ENCODE data around the gene RAN. TPM values are rescaled to one million over a fixed set of nuclear protein-coding genes. Genes with fewer than 3 reads are reported as not detected.

Gene RAN
- total and polyA plus RNA-seq, 9 of the 15 experiments (the other 6 are each of a cell fraction or from before 2014, with no cell fraction given) = 1,687 to 3,820 (median 2,300) TPM

GRCh38 chr12:130916241-130916911 lies 44.5 kb downstream of the RAN start (continued):
- TF ChIP-seq, protein P1, sequence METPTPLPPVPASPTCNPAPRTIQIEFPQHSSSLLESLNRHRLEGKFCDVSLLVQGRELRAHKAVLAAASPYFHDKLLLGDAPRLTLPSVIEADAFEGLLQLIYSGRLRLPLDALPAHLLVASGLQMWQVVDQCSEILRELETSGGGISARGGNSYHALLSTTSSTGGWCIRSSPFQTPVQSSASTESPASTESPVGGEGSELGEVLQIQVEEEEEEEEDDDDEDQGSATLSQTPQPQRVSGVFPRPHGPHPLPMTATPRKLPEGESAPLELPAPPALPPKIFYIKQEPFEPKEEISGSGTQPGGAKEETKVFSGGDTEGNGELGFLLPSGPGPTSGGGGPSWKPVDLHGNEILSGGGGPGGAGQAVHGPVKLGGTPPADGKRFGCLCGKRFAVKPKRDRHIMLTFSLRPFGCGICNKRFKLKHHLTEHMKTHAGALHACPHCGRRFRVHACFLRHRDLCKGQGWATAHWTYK (CRISPR knock-in tag; IDR thresholded peaks at IDR 0.05) = 0 out of 2 replicates have a peak, but pooled peaks have one; percentile 18
- TF ChIP-seq, protein P2, sequence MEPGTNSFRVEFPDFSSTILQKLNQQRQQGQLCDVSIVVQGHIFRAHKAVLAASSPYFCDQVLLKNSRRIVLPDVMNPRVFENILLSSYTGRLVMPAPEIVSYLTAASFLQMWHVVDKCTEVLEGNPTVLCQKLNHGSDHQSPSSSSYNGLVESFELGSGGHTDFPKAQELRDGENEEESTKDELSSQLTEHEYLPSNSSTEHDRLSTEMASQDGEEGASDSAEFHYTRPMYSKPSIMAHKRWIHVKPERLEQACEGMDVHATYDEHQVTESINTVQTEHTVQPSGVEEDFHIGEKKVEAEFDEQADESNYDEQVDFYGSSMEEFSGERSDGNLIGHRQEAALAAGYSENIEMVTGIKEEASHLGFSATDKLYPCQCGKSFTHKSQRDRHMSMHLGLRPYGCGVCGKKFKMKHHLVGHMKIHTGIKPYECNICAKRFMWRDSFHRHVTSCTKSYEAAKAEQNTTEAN (CRISPR knock-in tag; IDR thresholded peaks at IDR 0.05) = no peak
- TF ChIP-seq RUNX1 (IDR thresholded peaks at IDR 0.05; ENCODE audit: low read depth) (no peak), ZBTB33 (CRISPR knock-in tag; IDR thresholded peaks at IDR 0.05) (peak; percentile 29; the same call in 1 of the 2 replicates), RBM14 (IDR thresholded peaks at IDR 0.05; ENCODE audit: borderline replicate concordance, insufficient read depth, low read depth, low read length) (no peak), ZNF583 (CRISPR knock-in tag; IDR thresholded peaks at IDR 0.05) (no peak), NR2C1 (IDR thresholded peaks at IDR 0.05) (no peak), NR2C1 (tag; IDR thresholded peaks at IDR 0.05) (no peak), CREM (IDR thresholded peaks at IDR 0.05; ENCODE audit: low read depth) (peak; percentile 68), HMG20B (CRISPR knock-in tag; IDR thresholded peaks at IDR 0.05) (no peak), NFXL1 (CRISPR knock-in tag; IDR thresholded peaks at IDR 0.05) (no peak), RAD21 (CRISPR knock-in tag; conservative IDR thresholded peaks at IDR 0.05 in 1 of 2, IDR thresholded peaks at IDR 0.05 in 1 of 2) (peak; percentile 94 to 97), ZNF324 (CRISPR knock-in tag; IDR thresholded peaks at IDR 0.05) (no peak), TFAM (CRISPR knock-in tag; conservative IDR thresholded peaks at IDR 0.05) (no peak), ATF1 (CRISPR knock-in tag; IDR thresholded peaks at IDR 0.05) (no peak), ATF1 (tag; IDR thresholded peaks at IDR 0.05) (no peak; the same call in 1 of the 2 replicates), UBTF (IDR thresholded peaks at IDR 0.05; ENCODE audit: borderline replicate concordance in 1 of 2, low read depth in 2 of 2, low read length in 2 of 2) (0 out of 4 replicates have a peak, but pooled peaks of 1 of the 2 experiments have one; percentile 51), ZNF354B (CRISPR knock-in tag; IDR thresholded peaks at IDR 0.05) (no peak), ZNF12 (CRISPR knock-in tag; IDR thresholded peaks at IDR 0.05) (no peak)
- TF ChIP-seq, protein P3, sequence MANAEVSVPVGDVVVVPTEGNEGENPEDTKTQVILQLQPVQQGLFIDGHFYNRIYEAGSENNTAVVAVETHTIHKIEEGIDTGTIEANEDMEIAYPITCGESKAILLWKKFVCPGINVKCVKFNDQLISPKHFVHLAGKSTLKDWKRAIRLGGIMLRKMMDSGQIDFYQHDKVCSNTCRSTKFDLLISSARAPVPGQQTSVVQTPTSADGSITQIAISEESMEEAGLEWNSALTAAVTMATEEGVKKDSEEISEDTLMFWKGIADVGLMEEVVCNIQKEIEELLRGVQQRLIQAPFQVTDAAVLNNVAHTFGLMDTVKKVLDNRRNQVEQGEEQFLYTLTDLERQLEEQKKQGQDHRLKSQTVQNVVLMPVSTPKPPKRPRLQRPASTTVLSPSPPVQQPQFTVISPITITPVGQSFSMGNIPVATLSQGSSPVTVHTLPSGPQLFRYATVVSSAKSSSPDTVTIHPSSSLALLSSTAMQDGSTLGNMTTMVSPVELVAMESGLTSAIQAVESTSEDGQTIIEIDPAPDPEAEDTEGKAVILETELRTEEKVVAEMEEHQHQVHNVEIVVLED (CRISPR knock-in tag; IDR thresholded peaks at IDR 0.05) = no peak

All from K562 (cell line).